ENCODE data around the gene APOBR. TPM values are rescaled to one million over a fixed set of nuclear protein-coding genes. Genes with fewer than 3 reads are reported as not detected.

APOBR gene
- total and polyA plus RNA-seq, 2 of the 13 experiments (the other 11 are each of a cell fraction or from before 2014, with no cell fraction given) = 0.03 TPM; not detected in 1

DNA sequence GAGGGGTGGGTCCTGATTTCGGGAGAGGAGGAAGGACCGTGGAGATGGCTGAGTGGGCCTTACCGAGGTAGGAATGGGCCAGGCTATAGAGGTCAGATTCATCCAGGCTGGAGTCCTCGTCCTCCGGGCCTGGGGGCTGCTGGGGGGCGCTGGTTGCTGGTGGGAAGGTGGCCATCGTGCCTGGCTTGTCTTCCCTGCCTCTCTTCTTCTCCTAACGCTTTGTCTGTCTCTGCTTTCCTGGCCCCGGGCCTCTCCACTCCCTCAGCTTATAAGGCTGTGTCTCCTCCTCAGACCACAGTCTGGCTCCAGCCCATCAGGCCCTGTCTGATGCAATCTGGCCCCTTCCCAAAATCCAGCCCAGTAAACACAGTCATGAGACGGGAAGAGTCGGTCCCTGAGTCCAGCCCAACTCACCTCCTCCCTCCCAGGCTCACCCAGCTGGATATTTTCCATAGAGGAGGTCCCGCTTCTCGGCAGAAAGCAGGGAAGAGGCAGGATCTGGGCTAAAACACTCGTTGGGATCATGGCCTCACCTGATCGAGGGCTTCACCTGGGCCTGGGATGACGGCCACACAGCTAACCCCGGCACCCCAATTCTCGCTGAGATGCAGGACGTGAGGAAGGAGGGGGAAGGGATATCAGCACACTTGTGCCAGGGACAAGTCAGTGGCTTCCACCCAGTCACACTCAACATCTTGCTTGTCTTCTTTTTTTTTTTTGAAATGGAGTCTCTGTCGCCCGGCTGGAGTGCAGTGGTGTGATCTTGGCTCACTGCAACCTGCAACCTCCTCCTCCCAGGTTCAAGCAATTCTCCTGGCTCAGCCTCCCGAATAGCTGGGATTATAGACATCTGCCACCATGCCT is 44.5 kb downstream of the APOBR start, which contains the start of gene NUPR1:
Gene NUPR1 (minus strand): TSS at position 242 of the 864 bp plus-strand sequence. CDS start 67 bp downstream, at position 175.
- intact Hi-C loops (cut with micrococcal nuclease; ENCODE audit: unreplicated experiment) = no loop called here
- peak; percentile 89 for DNase-seq (ENCODE audit: low spot score)
- TF ChIP-seq HES4 (CRISPR knock-in tag; IDR thresholded peaks at IDR 0.05; ENCODE audit: borderline replicate concordance) = 0 out of 2 replicates have a peak, but pooled peaks have one; percentile 62
- TF ChIP-seq, protein P1, sequence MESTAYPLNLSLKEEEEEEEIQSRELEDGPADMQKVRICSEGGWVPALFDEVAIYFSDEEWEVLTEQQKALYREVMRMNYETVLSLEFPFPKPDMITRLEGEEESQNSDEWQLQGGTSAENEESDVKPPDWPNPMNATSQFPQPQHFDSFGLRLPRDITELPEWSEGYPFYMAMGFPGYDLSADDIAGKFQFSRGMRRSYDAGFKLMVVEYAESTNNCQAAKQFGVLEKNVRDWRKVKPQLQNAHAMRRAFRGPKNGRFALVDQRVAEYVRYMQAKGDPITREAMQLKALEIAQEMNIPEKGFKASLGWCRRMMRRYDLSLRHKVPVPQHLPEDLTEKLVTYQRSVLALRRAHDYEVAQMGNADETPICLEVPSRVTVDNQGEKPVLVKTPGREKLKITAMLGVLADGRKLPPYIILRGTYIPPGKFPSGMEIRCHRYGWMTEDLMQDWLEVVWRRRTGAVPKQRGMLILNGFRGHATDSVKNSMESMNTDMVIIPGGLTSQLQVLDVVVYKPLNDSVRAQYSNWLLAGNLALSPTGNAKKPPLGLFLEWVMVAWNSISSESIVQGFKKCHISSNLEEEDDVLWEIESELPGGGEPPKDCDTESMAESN (CRISPR knock-in tag; conservative IDR thresholded peaks at IDR 0.05) = 0 out of 2 replicates have a peak, but pooled peaks have one; percentile 42
- TF ChIP-seq, protein P2, sequence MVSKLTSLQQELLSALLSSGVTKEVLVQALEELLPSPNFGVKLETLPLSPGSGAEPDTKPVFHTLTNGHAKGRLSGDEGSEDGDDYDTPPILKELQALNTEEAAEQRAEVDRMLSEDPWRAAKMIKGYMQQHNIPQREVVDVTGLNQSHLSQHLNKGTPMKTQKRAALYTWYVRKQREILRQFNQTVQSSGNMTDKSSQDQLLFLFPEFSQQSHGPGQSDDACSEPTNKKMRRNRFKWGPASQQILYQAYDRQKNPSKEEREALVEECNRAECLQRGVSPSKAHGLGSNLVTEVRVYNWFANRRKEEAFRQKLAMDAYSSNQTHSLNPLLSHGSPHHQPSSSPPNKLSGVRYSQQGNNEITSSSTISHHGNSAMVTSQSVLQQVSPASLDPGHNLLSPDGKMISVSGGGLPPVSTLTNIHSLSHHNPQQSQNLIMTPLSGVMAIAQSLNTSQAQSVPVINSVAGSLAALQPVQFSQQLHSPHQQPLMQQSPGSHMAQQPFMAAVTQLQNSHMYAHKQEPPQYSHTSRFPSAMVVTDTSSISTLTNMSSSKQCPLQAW (CRISPR knock-in tag; IDR thresholded peaks at IDR 0.05) = peak; percentile 95
- TF ChIP-seq GATAD1 (CRISPR knock-in tag; IDR thresholded peaks at IDR 0.05) = peak; percentile 19; the same call in 1 of the 2 replicates
- TF ChIP-seq, protein P3, sequence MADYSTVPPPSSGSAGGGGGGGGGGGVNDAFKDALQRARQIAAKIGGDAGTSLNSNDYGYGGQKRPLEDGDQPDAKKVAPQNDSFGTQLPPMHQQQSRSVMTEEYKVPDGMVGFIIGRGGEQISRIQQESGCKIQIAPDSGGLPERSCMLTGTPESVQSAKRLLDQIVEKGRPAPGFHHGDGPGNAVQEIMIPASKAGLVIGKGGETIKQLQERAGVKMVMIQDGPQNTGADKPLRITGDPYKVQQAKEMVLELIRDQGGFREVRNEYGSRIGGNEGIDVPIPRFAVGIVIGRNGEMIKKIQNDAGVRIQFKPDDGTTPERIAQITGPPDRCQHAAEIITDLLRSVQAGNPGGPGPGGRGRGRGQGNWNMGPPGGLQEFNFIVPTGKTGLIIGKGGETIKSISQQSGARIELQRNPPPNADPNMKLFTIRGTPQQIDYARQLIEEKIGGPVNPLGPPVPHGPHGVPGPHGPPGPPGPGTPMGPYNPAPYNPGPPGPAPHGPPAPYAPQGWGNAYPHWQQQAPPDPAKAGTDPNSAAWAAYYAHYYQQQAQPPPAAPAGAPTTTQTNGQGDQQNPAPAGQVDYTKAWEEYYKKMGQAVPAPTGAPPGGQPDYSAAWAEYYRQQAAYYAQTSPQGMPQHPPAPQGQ (CRISPR knock-in tag; IDR thresholded peaks at IDR 0.05; ENCODE audit: borderline replicate concordance) = no peak
- no peak for TF ChIP-seq RFX5 (IDR thresholded peaks at IDR 0.05; ENCODE audit: low read depth, low read length)
- TF ChIP-seq ARNT2 (CRISPR knock-in tag; IDR thresholded peaks at IDR 0.05; ENCODE audit: low read depth) = no peak
- TF ChIP-seq, protein P4, sequence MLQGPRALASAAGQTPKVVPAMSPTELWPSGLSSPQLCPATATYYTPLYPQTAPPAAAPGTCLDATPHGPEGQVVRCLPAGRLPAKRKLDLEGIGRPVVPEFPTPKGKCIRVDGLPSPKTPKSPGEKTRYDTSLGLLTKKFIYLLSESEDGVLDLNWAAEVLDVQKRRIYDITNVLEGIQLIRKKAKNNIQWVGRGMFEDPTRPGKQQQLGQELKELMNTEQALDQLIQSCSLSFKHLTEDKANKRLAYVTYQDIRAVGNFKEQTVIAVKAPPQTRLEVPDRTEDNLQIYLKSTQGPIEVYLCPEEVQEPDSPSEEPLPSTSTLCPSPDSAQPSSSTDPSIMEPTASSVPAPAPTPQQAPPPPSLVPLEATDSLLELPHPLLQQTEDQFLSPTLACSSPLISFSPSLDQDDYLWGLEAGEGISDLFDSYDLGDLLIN (CRISPR knock-in tag; IDR thresholded peaks at IDR 0.05; ENCODE audit: borderline replicate concordance) = no peak
- TF ChIP-seq, protein P5, sequence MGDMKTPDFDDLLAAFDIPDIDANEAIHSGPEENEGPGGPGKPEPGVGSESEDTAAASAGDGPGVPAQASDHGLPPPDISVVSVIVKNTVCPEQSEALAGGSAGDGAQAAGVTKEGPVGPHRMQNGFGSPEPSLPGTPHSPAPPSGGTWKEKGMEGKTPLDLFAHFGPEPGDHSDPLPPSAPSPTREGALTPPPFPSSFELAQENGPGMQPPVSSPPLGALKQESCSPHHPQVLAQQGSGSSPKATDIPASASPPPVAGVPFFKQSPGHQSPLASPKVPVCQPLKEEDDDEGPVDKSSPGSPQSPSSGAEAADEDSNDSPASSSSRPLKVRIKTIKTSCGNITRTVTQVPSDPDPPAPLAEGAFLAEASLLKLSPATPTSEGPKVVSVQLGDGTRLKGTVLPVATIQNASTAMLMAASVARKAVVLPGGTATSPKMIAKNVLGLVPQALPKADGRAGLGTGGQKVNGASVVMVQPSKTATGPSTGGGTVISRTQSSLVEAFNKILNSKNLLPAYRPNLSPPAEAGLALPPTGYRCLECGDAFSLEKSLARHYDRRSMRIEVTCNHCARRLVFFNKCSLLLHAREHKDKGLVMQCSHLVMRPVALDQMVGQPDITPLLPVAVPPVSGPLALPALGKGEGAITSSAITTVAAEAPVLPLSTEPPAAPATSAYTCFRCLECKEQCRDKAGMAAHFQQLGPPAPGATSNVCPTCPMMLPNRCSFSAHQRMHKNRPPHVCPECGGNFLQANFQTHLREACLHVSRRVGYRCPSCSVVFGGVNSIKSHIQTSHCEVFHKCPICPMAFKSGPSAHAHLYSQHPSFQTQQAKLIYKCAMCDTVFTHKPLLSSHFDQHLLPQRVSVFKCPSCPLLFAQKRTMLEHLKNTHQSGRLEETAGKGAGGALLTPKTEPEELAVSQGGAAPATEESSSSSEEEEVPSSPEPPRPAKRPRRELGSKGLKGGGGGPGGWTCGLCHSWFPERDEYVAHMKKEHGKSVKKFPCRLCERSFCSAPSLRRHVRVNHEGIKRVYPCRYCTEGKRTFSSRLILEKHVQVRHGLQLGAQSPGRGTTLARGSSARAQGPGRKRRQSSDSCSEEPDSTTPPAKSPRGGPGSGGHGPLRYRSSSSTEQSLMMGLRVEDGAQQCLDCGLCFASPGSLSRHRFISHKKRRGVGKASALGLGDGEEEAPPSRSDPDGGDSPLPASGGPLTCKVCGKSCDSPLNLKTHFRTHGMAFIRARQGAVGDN (CRISPR knock-in tag; IDR thresholded peaks at IDR 0.05) = peak; percentile 93
- TF ChIP-seq CBFB (CRISPR knock-in tag; IDR thresholded peaks at IDR 0.05) = peak; percentile 65; the same call in 1 of the 2 replicates

More for the DNA sequence above, 44.5 kb downstream of the APOBR start, which contains the start of gene NUPR1:
- in situ Hi-C loops (cut with HindIII; ENCODE audit: extremely low pct_ligation_motif_present, low pct_unique_long_range_greater_than_20kb) = no loop called here
- CTCF ChIA-PET (ENCODE audit: low intra/inter-chr PET ratio, low total read pairs) = no interaction called here
- no peak for FAIRE-seq
- peak within 1 kb of the TSS; percentile 78 for H3K27ac ChIP-seq (ENCODE audit: extremely low read length, insufficient read depth, low read length)
- 5% methylated on average over 22 of the region's 22 CpGs for WGBS (ENCODE audit: low lambda C conversion rate)
- peaks cover 0 to 3% of the 10 kb centered on the region in 2 experiments; a peak in 1 of 5 replicates for H3K36me3 ChIP-seq (replicated peaks in 1 of 2; ENCODE audit: control insufficient read depth in 1 of 2, insufficient read depth in 2 of 2, low read length in 2 of 2)
- peaks cover 75% of the 10 kb centered on the region for H3K4me1 ChIP-seq (ENCODE audit: insufficient read depth, low read length)
- POLR2A ChIA-PET = interaction anchor here (0.8 to 3.7 kb wide), 10 partner anchors 10 to 79 kb away, joined by 3 to 23 read pairs (median 5); partner anchors contain the start of genes CLN3, SGF29, SULT1A1 and SULT1A2
- no peaks in the 10 kb centered on the region for H4K20me1 ChIP-seq (ENCODE audit: insufficient read depth, low read length)
- peak within 1 kb of the TSS; percentile 78 for H3K9ac ChIP-seq (ENCODE audit: insufficient read depth, low read depth, low read length)
- ATAC-seq = peak; percentile 71
- H2AFZ ChIP-seq (ENCODE audit: low read length) = peak within 1 kb of the TSS; percentile 75
- H3K9me3 ChIP-seq (ENCODE audit: low read length) = no peaks in the 10 kb centered on the region
- H3K79me2 ChIP-seq (ENCODE audit: insufficient read depth, low read length) = peaks cover 12% of the 10 kb centered on the region
- H3K4me3 ChIP-seq (replicated peaks in 1 of 3; ENCODE audit: insufficient read depth in 1 of 3, low read depth in 2 of 3, low read length in 3 of 3) = peak within 1 kb of the TSS; percentile 60 to 76 (median 62)
- H3K27me3 ChIP-seq (ENCODE audit: control insufficient read depth in 1 of 2, insufficient read depth in 2 of 2, low read length in 2 of 2) = no peaks in the 10 kb centered on the region
- H3K4me2 ChIP-seq (ENCODE audit: low read depth, low read length) = peak within 1 kb of the TSS; percentile 98
- BruUV-seq (replicated peaks) = TSS peak; percentile 93

All from HepG2 (cell line).